Measurements from ENCODE around the gene SLC29A1. TPM values are rescaled to one million over a fixed set of nuclear protein-coding genes. Genes with fewer than 3 reads are reported as not detected.

The SLC29A1 gene
- total and polyA plus RNA-seq, 9 of the 15 experiments (the other 6 are each of a cell fraction or from before 2014, with no cell fraction given), result 18.9 to 170 (median 57.7) TPM

DNA sequence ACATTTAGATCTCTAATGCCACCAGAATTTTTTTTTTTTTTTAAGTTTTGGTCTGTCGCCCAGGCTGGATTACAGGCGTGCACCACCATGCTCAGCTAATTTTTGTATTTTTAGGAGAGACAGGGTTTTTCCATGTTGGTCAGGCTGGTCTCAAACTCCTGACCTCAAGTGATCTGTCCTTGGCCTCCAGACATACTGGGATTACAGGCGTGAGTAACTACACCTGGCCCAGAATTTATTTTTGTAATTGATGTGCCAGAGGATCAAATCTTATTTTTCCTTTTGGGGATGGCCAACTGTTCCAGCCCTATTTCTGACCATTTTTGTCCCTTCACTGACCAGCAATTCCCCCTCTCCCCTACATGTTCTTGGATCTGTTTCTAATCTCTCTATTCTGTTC is 24.7 kb upstream of the SLC29A1 start:
- CTCF ChIA-PET (ENCODE audit: low intra/inter-chr PET ratio), result no interaction called here

DNA sequence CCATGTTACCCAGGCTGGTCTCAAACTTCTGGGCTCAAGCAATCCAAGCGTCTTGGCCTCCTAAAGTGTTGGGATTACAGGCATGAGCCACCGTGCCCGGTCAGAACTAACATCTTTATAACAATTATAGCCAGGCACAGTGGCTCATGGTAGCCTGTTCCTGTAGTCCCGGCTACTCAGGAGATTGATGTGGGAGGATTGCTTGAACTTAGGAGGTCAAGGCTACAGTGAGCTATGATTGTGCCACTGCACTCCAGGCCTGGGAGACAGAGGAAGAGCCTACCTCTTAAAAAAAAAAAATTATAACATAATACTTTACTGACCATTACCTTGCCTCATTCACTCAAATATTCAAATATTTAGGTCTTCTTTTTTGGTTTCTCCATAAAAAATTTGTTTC is 23.5 kb upstream of the SLC29A1 start:
- intact Hi-C loops (cut with micrococcal nuclease) (no loop called here), in situ Hi-C loops (cut with MboI) (no loop called here)
- no TSS peak for BruUV-seq (replicated peaks)
- Histone ChIP-seq H3K4me2 (ENCODE audit: insufficient read depth, low read length) (no peak overlapping the region), H3K9me1 (ENCODE audit: control insufficient read depth, insufficient read depth, low read length) (no peaks in the 10 kb centered on the region), H3K9ac (ENCODE audit: insufficient read depth in 1 of 2, low read depth in 2 of 2, low read length in 2 of 2) (no peak overlapping the region), H3K27ac (ENCODE audit: extremely low read depth, low read depth, low read length) (no peak overlapping the region), H3K27me3 (ENCODE audit: control insufficient read depth in 2 of 2, insufficient read depth in 2 of 2, low read length in 2 of 2) (no peaks in the 10 kb centered on the region), H3K4me3 (no peak overlapping the region), H3K9me3 (replicated peaks; ENCODE audit: control insufficient read depth, insufficient read depth, low read depth, low read length) (no peaks in the 10 kb centered on the region), H3K36me3 (ENCODE audit: control insufficient read depth, insufficient read depth, low read length) (no peaks in the 10 kb centered on the region), H4K20me1 (replicated peaks; ENCODE audit: control insufficient read depth, insufficient read depth, low read length) (no peaks in the 10 kb centered on the region), H3K4me1 (replicated peaks in 1 of 2; ENCODE audit: control insufficient read depth in 2 of 2, insufficient read depth in 2 of 2, low read length in 2 of 2) (peaks cover 26 to 39% of the 10 kb centered on the region in 2 experiments), H3K79me2 (ENCODE audit: control insufficient read depth, insufficient read depth, low read length) (no peaks in the 10 kb centered on the region), H2AFZ (ENCODE audit: low read depth, low read length) (no peak overlapping the region)
- ChIA-PET CTCF (ENCODE audit: low intra/inter-chr PET ratio) (no interaction called here), POLR2A (interaction anchor here (0.7 to 2.9 kb wide), 4 partner anchors 12 to 20 kb away, joined by 3 to 11 read pairs (median 6); no protein-coding TSS in a partner anchor)
- no peak for TF ChIP-seq SRF (CRISPR knock-in tag; IDR thresholded peaks at IDR 0.05)
- TF ChIP-seq HMGN3 (IDR thresholded peaks at IDR 0.05; ENCODE audit: borderline replicate concordance, extremely low read depth, insufficient read length, low read depth, low read length), result no peak
- TF ChIP-seq POLR2H (tag; IDR thresholded peaks at IDR 0.05; ENCODE audit: low read depth), result no peak
- TF ChIP-seq EGR1 (conservative IDR thresholded peaks at IDR 0.05), result no peak
- no peak for TF ChIP-seq NUFIP1 (IDR thresholded peaks at IDR 0.05; ENCODE audit: partially characterized antibody)
- DNase-seq (ENCODE audit: extremely low read depth in 1 of 4, low spot score in 3 of 4) (no peak), ATAC-seq (no peak), FAIRE-seq (no peak)
- WGBS (ENCODE audit: insufficient coverage, low coverage, missing lambda C conversion rate), result 74% methylated on average over 4 of the region's 4 CpGs

More for the DNA sequence above, 24.7 kb upstream of the SLC29A1 start:
- POLR2A ChIA-PET, result interaction anchor here (0.6 to 0.8 kb wide), 3 partner anchors 10 to 1533 kb away, joined by 3 to 4 read pairs (median 3); no protein-coding TSS in a partner anchor
- H2AFZ ChIP-seq (ENCODE audit: low read depth, low read length), result no peak overlapping the region
- TF ChIP-seq RBM25 (IDR thresholded peaks at IDR 0.05; ENCODE audit: low read depth, low read length, severe bottlenecking) (no peak), LEF1 (IDR thresholded peaks at IDR 0.05) (no peak), NFE2L1 (tag; IDR thresholded peaks at IDR 0.05; ENCODE audit: borderline replicate concordance, low read depth) (no peak)
- H3K4me3 ChIP-seq, result no peak overlapping the region
- DNase-seq (ENCODE audit: extremely low read depth in 1 of 4, low spot score in 3 of 4) (no peak), FAIRE-seq (no peak), ATAC-seq (no peak)
- no peaks in the 10 kb centered on the region for H3K36me3 ChIP-seq (ENCODE audit: control insufficient read depth, insufficient read depth, low read length)
- no TSS peak for BruUV-seq (replicated peaks)
- H4K20me1 ChIP-seq (replicated peaks; ENCODE audit: control insufficient read depth, insufficient read depth, low read length), result no peaks in the 10 kb centered on the region
- H3K9me3 ChIP-seq (replicated peaks; ENCODE audit: control insufficient read depth, insufficient read depth, low read depth, low read length), result no peaks in the 10 kb centered on the region
- H3K4me1 ChIP-seq (replicated peaks in 1 of 2; ENCODE audit: control insufficient read depth in 2 of 2, insufficient read depth in 2 of 2, low read length in 2 of 2), result peaks cover 26 to 27% of the 10 kb centered on the region in 2 experiments
- H3K9ac ChIP-seq (ENCODE audit: insufficient read depth in 1 of 2, low read depth in 2 of 2, low read length in 2 of 2), result no peak overlapping the region
- no peaks in the 10 kb centered on the region for H3K27me3 ChIP-seq (ENCODE audit: control insufficient read depth in 2 of 2, insufficient read depth in 2 of 2, low read length in 2 of 2)
- intact Hi-C loops (cut with micrococcal nuclease), result no loop called here
- in situ Hi-C loops (cut with MboI), result no loop called here
- H3K79me2 ChIP-seq (ENCODE audit: control insufficient read depth, insufficient read depth, low read length), result no peaks in the 10 kb centered on the region
- 58% methylated on average over 3 of the region's 3 CpGs for WGBS (ENCODE audit: insufficient coverage, low coverage, missing lambda C conversion rate)
- no peak overlapping the region for H3K27ac ChIP-seq (ENCODE audit: extremely low read depth, low read depth, low read length)
- H3K4me2 ChIP-seq (ENCODE audit: insufficient read depth, low read length), result no peak overlapping the region
- H3K9me1 ChIP-seq (ENCODE audit: control insufficient read depth, insufficient read depth, low read length), result no peaks in the 10 kb centered on the region
